ENCODE measurements around the gene VRK1.

VRK1 gene

DNA sequence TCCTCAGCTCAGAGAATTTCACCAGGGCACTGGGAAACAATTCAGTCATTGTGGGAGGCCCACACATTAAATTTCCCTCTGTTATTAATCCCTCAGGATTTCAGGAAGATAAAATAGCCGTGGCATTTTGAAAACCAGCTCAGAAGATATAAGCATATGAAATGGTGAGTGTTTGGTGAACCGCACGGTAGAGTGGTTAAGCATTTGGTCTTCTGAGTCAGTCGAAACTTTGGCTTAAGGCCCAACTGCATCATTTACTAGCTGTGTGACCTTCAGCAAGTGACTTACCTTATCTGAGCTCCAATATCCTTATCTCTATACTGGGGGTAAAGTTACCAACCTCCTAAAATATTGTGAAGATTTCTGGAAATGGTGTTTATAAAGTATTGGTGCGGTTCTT is 5.2 kb upstream of the VRK1 start:
- H3K9me3 ChIP-seq (ENCODE audit: control insufficient read depth, low read depth, low read length) = no peaks in the 10 kb centered on the region
- no peaks in the 10 kb centered on the region for H3K27me3 ChIP-seq (ENCODE audit: control insufficient read depth, insufficient read depth, low read length)
- no peak overlapping the region for H3K9ac ChIP-seq (ENCODE audit: low read length)
- no peak overlapping the region for H3K27ac ChIP-seq (ENCODE audit: low read length)
- no peaks in the 10 kb centered on the region for H3K36me3 ChIP-seq (ENCODE audit: control insufficient read depth, low read depth, low read length)
- peaks cover 3% of the 10 kb centered on the region for H3K4me1 ChIP-seq (ENCODE audit: control insufficient read depth, low read depth, low read length)
- no peak overlapping the region for H3K4me3 ChIP-seq (ENCODE audit: low read length)

DNA sequence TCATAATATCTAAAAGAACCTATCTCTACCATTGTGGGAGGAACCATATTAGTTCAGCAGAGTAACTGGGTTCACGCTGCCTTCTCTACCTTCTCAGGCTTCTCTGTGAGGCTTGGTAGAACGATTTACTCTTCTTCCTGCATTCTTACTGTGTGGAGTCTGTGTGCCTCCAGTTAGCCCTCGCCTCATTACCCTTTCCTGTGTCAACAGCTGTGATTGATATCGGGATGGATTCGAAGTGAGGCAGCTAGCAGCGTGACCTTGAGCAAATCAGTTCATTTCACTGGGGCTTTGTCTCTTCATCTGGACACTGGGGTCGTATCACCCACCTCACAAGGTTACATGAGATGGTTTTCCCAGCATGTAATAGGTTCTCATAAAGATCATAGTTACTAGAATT is 4.6 kb upstream of the VRK1 start:
- H3K36me3 ChIP-seq (ENCODE audit: control insufficient read depth, low read depth, low read length) = no peaks in the 10 kb centered on the region
- no peaks in the 10 kb centered on the region for H3K27me3 ChIP-seq (ENCODE audit: control insufficient read depth, insufficient read depth, low read length)
- H3K4me3 ChIP-seq (ENCODE audit: low read length) = no peak overlapping the region
- H3K9ac ChIP-seq (ENCODE audit: low read length) = no peak overlapping the region
- H3K4me1 ChIP-seq (ENCODE audit: control insufficient read depth, low read depth, low read length) = peaks cover 3% of the 10 kb centered on the region
- H3K27ac ChIP-seq (ENCODE audit: low read length) = no peak overlapping the region
- no peaks in the 10 kb centered on the region for H3K9me3 ChIP-seq (ENCODE audit: control insufficient read depth, low read depth, low read length)

DNA sequence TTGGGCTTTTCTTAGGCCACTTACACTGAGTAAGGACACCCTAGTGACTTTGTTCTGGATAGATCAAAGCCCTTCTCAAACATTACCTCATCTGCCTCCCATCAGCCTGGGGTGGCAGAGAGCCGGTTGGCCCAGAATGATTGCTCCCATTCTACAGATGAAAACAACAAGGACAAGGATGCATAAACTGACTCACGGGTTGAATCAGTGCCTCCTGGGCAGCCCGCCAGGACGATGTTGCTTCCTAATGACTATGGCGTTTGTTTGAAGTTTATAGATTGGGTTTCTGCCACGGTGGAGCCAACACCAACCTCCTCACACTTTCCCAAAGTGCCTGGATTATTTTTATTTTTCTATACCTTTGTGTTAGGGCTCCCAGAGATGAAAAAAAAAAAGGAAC is 3.6 kb upstream of the VRK1 start:
- no peaks in the 10 kb centered on the region for H3K27me3 ChIP-seq (ENCODE audit: control insufficient read depth, insufficient read depth, low read length)
- no peaks in the 10 kb centered on the region for H3K9me3 ChIP-seq (ENCODE audit: control insufficient read depth, low read depth, low read length)
- no peak overlapping the region for H3K27ac ChIP-seq (ENCODE audit: low read length)
- H3K4me3 ChIP-seq (ENCODE audit: low read length) = no peak overlapping the region
- peaks cover 8% of the 10 kb centered on the region for H3K4me1 ChIP-seq (ENCODE audit: control insufficient read depth, low read depth, low read length)
- no peaks in the 10 kb centered on the region for H3K36me3 ChIP-seq (ENCODE audit: control insufficient read depth, low read depth, low read length)
- no peak overlapping the region for H3K9ac ChIP-seq (ENCODE audit: low read length)

DNA sequence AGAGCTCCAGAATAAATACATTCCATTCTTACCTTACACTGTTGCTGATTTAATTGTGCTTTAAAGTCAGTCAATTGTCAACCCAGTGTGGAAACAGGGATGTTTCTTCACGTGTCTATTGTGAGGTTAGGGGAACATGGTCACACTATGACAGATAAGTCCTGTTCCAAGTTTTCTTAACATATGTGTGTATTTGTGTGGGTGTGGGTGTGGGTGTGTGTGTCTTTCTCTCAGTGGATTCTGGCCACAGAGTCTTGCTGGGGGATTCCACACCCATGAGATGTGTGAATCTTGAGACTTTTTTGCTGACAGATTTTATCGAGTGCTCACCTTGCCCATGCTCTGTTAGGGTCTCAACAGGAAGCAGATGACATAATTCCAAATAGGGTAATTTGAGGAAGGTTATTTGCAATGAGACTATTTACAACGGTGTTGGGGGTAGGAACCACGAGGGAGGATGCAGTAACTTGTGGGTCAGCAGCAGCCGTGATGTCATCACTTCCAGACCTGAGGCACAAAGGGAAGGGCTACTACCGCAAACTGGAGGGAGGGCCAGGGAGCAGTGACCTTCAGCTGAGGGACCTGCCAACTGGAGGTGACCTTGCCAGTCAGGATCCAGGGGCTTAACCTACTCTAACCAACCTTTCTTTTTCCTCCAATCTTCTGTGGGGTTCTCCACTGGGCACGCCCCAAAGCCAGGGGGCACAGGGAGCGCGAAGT is 1.9 kb upstream of the VRK1 start:
- peaks cover 12% of the 10 kb centered on the region for H3K4me1 ChIP-seq (ENCODE audit: control insufficient read depth, low read depth, low read length)
- H3K9ac ChIP-seq (ENCODE audit: low read length) = no peak overlapping the region
- no peaks in the 10 kb centered on the region for H3K27me3 ChIP-seq (ENCODE audit: control insufficient read depth, insufficient read depth, low read length)
- H3K9me3 ChIP-seq (ENCODE audit: control insufficient read depth, low read depth, low read length) = no peaks in the 10 kb centered on the region
- H3K36me3 ChIP-seq (ENCODE audit: control insufficient read depth, low read depth, low read length) = no peaks in the 10 kb centered on the region
- no peak overlapping the region for H3K4me3 ChIP-seq (ENCODE audit: low read length)
- no peak overlapping the region for H3K27ac ChIP-seq (ENCODE audit: low read length)

DNA sequence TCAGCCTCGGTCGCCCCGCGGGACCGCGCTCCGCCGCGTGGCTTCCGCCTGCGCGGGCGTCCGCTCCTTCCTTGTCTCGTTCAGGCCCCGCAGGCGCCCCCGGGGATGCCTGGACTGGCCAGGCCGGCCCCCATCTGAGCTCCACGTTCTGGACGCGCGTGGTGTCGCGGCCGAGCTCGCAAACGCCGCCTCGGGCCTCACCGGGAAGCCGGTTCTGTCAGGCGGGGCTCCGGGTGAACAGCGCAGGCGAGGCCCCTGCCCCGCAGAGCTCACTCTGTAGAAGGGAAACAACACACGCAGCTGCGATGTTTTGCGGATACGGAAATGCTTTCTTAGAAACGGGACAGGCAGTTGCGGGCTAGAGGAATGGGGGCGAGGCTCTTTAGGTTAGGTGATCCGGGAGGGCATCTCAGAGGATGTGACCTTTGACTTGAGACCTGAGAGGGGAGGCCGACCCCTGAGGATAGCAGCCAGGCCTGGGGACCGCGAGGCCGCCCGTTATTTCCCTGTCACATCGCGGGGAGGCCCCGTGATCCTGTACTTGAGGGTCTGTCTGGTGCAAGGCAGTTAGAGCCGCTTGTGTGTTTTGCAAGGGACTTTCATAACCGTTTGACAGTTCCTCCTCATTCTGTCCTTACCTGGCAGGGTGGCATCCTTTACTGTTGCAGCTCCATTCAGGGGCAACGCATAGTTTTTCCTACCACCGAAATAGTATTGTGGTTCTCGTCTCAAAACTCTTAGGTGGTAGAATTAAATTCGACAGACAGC is 584 bp downstream of the VRK1 start:
- Histone ChIP-seq H3K36me3 (ENCODE audit: control insufficient read depth, low read depth, low read length) (no peaks in the 10 kb centered on the region), H3K27me3 (ENCODE audit: control insufficient read depth, insufficient read depth, low read length) (no peaks in the 10 kb centered on the region), H3K4me1 (ENCODE audit: control insufficient read depth, low read depth, low read length) (peaks cover 12% of the 10 kb centered on the region), H3K9me3 (ENCODE audit: control insufficient read depth, low read depth, low read length) (no peaks in the 10 kb centered on the region), H3K4me3 (ENCODE audit: low read length) (peak overlapping the region; percentile 94), H3K9ac (ENCODE audit: low read length) (peak overlapping the region; percentile 83), H3K27ac (ENCODE audit: low read length) (no peak overlapping the region)

DNA sequence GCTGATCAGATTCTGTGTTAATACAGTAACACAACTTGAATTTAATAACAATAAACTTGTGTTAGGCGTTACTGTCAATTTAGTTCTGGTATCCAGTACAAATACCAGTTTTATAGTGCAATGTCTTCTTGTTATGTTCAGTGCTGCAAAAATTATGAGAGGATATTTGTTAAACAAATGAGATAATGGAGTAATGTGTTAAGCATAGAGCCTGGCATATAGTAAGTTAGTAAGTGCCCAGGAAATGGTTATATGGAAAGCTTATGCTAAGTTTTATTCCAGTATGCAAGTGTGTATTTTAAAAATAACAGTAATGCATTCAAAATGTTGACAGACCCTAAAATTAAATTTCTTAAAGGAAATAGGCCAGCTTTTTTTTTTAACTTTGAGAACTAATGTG is 1.8 kb downstream of the VRK1 start:
- peaks cover 16% of the 10 kb centered on the region for H3K4me1 ChIP-seq (ENCODE audit: control insufficient read depth, low read depth, low read length)
- no peak overlapping the region for H3K4me3 ChIP-seq (ENCODE audit: low read length)
- no peaks in the 10 kb centered on the region for H3K36me3 ChIP-seq (ENCODE audit: control insufficient read depth, low read depth, low read length)
- no peak overlapping the region for H3K27ac ChIP-seq (ENCODE audit: low read length)
- H3K9me3 ChIP-seq (ENCODE audit: control insufficient read depth, low read depth, low read length) = no peaks in the 10 kb centered on the region
- no peaks in the 10 kb centered on the region for H3K27me3 ChIP-seq (ENCODE audit: control insufficient read depth, insufficient read depth, low read length)
- no peak overlapping the region for H3K9ac ChIP-seq (ENCODE audit: low read length)

DNA sequence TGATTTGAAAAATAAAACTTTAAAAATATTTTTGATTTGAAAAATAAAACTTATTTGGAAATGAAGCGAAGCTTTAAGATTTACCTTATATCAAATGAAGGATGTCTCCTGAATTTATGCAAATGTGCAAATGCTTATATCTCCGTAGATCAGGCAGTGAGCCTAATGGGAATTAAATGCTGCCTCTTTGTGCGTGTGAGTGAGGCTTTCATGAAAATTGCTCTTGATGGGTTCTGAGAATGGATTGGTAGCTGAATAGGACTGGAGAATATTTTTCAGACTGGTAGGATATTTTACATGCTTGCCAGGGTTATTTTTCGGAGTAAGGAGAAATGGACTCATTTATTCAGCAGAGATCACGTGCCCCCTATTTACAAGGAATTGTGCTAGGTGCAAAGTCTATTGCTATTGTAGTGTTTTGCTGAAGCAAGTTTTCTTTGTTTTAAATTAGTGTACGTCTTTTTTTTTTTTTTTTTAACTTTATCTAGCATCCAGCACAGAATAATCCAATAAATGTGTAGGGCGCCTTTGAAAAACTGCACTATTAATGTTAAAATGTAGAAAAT is 2.4 kb downstream of the VRK1 start:
- Histone ChIP-seq H3K4me1 (ENCODE audit: control insufficient read depth, low read depth, low read length) (peaks cover 17% of the 10 kb centered on the region), H3K9ac (ENCODE audit: low read length) (no peak overlapping the region), H3K27ac (ENCODE audit: low read length) (no peak overlapping the region), H3K9me3 (ENCODE audit: control insufficient read depth, low read depth, low read length) (no peaks in the 10 kb centered on the region), H3K36me3 (ENCODE audit: control insufficient read depth, low read depth, low read length) (no peaks in the 10 kb centered on the region), H3K4me3 (ENCODE audit: low read length) (no peak overlapping the region), H3K27me3 (ENCODE audit: control insufficient read depth, insufficient read depth, low read length) (no peaks in the 10 kb centered on the region)

DNA sequence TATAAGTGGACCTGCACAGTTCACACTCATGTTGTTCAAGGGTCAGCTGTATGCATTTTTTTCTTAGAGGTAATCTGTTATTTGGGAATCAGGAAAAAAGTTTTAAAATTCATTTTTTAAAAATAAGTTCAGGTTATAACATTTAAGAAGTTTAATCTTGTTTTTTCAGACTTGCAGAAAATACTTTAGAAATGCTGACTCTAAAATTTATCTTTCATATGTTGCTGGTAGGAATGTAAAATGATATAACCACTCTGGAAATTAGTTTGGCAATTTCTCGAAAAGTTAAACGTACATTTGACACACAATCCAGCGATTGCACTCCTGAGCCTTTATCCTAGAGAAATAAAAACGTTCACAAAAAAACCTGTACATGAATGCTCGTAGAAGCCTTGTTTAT is 4.7 kb downstream of the VRK1 start:
- no peaks in the 10 kb centered on the region for H3K9me3 ChIP-seq (ENCODE audit: control insufficient read depth, low read depth, low read length)
- H3K27ac ChIP-seq (ENCODE audit: low read length) = no peak overlapping the region
- H3K27me3 ChIP-seq (ENCODE audit: control insufficient read depth, insufficient read depth, low read length) = no peaks in the 10 kb centered on the region
- no peak overlapping the region for H3K9ac ChIP-seq (ENCODE audit: low read length)
- no peaks in the 10 kb centered on the region for H3K36me3 ChIP-seq (ENCODE audit: control insufficient read depth, low read depth, low read length)
- H3K4me3 ChIP-seq (ENCODE audit: low read length) = no peak overlapping the region
- peaks cover 23% of the 10 kb centered on the region for H3K4me1 ChIP-seq (ENCODE audit: control insufficient read depth, low read depth, low read length)

DNA sequence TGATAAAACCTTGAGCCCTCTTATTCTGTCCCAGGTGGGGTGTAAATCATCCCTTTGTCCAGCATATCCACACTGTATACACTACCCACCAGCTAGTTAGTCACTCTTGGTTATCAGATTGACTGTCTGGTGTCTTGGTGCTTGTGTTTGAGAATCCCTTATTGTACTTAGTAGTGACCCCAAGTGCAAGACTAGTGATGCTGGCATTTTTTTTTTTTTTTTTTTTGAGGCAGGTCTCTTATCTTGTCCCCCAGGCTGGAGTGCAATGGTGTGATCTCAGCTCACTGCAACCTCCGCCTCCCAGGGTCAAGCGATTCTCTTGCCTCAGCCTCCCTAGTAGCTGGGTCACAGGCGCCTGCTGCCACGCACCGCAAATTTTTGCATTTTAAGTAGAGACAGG is 5.8 kb downstream of the VRK1 start:
- Histone ChIP-seq H3K27ac (ENCODE audit: low read length) (no peak overlapping the region), H3K27me3 (ENCODE audit: control insufficient read depth, insufficient read depth, low read length) (no peaks in the 10 kb centered on the region), H3K9ac (ENCODE audit: low read length) (no peak overlapping the region), H3K36me3 (ENCODE audit: control insufficient read depth, low read depth, low read length) (no peaks in the 10 kb centered on the region), H3K4me1 (ENCODE audit: control insufficient read depth, low read depth, low read length) (peaks cover 22% of the 10 kb centered on the region), H3K9me3 (ENCODE audit: control insufficient read depth, low read depth, low read length) (no peaks in the 10 kb centered on the region), H3K4me3 (ENCODE audit: low read length) (no peak overlapping the region)

DNA sequence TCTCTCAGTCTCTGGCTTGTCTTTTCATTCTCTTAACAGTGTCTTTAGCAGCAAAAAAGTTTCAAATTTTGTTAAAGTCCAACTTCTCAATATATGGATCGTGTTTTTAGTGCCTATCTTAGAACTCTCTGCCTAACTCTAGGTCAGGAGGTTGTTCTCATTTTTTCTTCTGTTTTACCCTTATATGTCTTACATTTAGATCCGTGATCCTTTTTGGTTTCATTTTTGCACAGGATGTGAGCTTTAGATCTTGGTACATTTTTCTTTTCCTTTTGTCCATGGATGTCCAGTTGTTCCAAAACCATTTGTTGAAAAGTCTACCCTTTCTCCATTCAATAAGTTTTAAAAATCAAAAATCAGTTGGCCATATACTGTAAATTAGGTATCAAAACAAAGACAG is 6.8 kb downstream of the VRK1 start:
- no peaks in the 10 kb centered on the region for H3K9me3 ChIP-seq (ENCODE audit: control insufficient read depth, low read depth, low read length)
- H3K4me1 ChIP-seq (ENCODE audit: control insufficient read depth, low read depth, low read length) = peaks cover 13% of the 10 kb centered on the region
- no peak overlapping the region for H3K27ac ChIP-seq (ENCODE audit: low read length)
- no peak overlapping the region for H3K4me3 ChIP-seq (ENCODE audit: low read length)
- no peaks in the 10 kb centered on the region for H3K27me3 ChIP-seq (ENCODE audit: control insufficient read depth, insufficient read depth, low read length)
- no peaks in the 10 kb centered on the region for H3K36me3 ChIP-seq (ENCODE audit: control insufficient read depth, low read depth, low read length)
- H3K9ac ChIP-seq (ENCODE audit: low read length) = no peak overlapping the region

DNA sequence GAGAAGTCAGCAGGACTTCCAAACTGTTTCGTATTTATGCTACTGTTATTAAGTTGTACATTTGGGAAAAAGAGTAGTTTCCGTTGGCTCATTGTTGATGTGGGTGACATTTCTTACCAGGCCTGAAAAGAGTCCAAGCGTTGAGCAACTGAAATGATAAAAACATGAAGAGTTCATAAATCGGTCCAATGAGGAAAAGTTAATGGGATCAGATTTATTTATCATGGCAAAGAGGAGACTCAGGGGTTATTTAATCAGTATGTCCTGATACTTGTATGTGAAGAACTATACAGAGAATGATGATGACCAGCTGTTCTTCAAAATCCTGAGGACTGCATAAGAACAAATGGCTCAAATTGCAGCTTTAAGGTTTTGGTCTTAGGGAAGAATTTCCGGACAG is 7.7 kb downstream of the VRK1 start:
- Histone ChIP-seq H3K27ac (ENCODE audit: low read length) (no peak overlapping the region), H3K4me1 (ENCODE audit: control insufficient read depth, low read depth, low read length) (peaks cover 13% of the 10 kb centered on the region), H3K9ac (ENCODE audit: low read length) (no peak overlapping the region), H3K4me3 (ENCODE audit: low read length) (no peak overlapping the region), H3K27me3 (ENCODE audit: control insufficient read depth, insufficient read depth, low read length) (no peaks in the 10 kb centered on the region), H3K36me3 (ENCODE audit: control insufficient read depth, low read depth, low read length) (no peaks in the 10 kb centered on the region), H3K9me3 (ENCODE audit: control insufficient read depth, low read depth, low read length) (no peaks in the 10 kb centered on the region)

DNA sequence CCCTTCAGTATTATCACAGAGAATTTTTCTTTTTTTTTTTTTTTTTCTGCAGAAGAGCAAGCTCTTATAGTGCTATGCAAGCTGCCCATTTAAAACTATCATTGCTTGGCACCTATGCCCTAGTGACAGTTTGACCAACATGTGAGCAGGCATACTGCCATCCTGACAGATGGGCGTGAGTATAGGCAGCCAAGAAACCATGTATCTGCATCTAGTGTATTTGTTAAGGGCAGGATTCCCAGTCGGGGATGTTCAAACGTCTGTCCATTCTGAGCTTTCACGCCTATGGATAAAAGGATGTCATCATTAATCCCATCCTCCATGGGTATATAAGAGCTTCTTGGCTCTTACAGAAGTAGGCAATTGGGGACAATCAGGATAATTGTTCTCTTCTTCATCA is 8.8 kb downstream of the VRK1 start:
- Histone ChIP-seq H3K9ac (ENCODE audit: low read length) (no peak overlapping the region), H3K27me3 (ENCODE audit: control insufficient read depth, insufficient read depth, low read length) (no peaks in the 10 kb centered on the region), H3K27ac (ENCODE audit: low read length) (no peak overlapping the region), H3K4me1 (ENCODE audit: control insufficient read depth, low read depth, low read length) (peaks cover 13% of the 10 kb centered on the region), H3K36me3 (ENCODE audit: control insufficient read depth, low read depth, low read length) (no peaks in the 10 kb centered on the region), H3K9me3 (ENCODE audit: control insufficient read depth, low read depth, low read length) (no peaks in the 10 kb centered on the region), H3K4me3 (ENCODE audit: low read length) (no peak overlapping the region)
